ENCODE results near the gene MIB2. TPM values are rescaled to one million over a fixed set of nuclear protein-coding genes. Genes with fewer than 3 reads are reported as not detected.
A peak's percentile ranks its signal among the peaks of the same experiment; 100 is the strongest.

Gene MIB2
- total and polyA plus RNA-seq, 2 experiments from 2014 or later, result 47.5 to 75.3 TPM

DNA sequence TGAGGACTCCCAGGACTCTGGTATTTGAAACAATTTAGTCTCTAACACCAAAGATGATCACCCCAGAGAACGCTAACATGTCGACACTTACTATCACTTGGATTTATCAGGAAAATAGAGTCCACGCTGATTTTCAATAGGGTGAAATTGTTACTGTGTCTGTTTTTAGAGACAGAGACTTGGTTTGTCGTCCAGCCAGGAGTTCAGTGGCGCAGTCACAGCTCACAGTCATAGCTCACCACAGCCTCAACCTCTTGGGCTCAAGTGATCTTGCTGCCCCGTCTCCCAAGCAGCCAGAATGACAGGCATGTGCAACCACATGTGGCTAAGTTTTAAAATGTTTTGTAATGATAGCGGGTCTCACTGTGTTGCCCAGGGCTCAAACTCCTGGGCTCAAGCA, 46.0 kb upstream of the MIB2 start:
- Histone ChIP-seq H3K27me3 (no peaks in the 10 kb centered on the region), H4K20me1 (ENCODE audit: insufficient read depth, poor library complexity, severe bottlenecking) (peaks cover 81% of the 10 kb centered on the region), H3K9me2 (replicated peaks; ENCODE audit: insufficient read depth) (no peaks in the 10 kb centered on the region), H2AFZ (no peak overlapping the region), H3K36me3 (replicated peaks; ENCODE audit: insufficient read depth, low read depth) (no peaks in the 10 kb centered on the region), H3K4me1 (ENCODE audit: insufficient read depth) (no peaks in the 10 kb centered on the region), H3K4me3 (no peak overlapping the region), H3K27ac (no peak overlapping the region), H3K9me3 (ENCODE audit: low read depth) (no peaks in the 10 kb centered on the region), H3K79me2 (peaks cover 98% of the 10 kb centered on the region), H3K4me2 (no peak overlapping the region)
- 89% methylated on average over 7 of the region's 7 CpGs for WGBS (ENCODE audit: low lambda C conversion rate, missing lambda C conversion rate)
- TF ChIP-seq, protein P1, sequence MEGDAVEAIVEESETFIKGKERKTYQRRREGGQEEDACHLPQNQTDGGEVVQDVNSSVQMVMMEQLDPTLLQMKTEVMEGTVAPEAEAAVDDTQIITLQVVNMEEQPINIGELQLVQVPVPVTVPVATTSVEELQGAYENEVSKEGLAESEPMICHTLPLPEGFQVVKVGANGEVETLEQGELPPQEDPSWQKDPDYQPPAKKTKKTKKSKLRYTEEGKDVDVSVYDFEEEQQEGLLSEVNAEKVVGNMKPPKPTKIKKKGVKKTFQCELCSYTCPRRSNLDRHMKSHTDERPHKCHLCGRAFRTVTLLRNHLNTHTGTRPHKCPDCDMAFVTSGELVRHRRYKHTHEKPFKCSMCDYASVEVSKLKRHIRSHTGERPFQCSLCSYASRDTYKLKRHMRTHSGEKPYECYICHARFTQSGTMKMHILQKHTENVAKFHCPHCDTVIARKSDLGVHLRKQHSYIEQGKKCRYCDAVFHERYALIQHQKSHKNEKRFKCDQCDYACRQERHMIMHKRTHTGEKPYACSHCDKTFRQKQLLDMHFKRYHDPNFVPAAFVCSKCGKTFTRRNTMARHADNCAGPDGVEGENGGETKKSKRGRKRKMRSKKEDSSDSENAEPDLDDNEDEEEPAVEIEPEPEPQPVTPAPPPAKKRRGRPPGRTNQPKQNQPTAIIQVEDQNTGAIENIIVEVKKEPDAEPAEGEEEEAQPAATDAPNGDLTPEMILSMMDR (IDR thresholded peaks at IDR 0.05; ENCODE audit: poor library complexity), result no peak
- TF ChIP-seq EZH2 (IDR thresholded peaks at IDR 0.05; ENCODE audit: borderline replicate concordance) (no peak), EZH2phosphoT487 (IDR thresholded peaks at IDR 0.05; ENCODE audit: low read depth, severe bottlenecking, unreplicated experiment) (no peak)
- no peak for DNase-seq (ENCODE audit: low spot score)

DNA sequence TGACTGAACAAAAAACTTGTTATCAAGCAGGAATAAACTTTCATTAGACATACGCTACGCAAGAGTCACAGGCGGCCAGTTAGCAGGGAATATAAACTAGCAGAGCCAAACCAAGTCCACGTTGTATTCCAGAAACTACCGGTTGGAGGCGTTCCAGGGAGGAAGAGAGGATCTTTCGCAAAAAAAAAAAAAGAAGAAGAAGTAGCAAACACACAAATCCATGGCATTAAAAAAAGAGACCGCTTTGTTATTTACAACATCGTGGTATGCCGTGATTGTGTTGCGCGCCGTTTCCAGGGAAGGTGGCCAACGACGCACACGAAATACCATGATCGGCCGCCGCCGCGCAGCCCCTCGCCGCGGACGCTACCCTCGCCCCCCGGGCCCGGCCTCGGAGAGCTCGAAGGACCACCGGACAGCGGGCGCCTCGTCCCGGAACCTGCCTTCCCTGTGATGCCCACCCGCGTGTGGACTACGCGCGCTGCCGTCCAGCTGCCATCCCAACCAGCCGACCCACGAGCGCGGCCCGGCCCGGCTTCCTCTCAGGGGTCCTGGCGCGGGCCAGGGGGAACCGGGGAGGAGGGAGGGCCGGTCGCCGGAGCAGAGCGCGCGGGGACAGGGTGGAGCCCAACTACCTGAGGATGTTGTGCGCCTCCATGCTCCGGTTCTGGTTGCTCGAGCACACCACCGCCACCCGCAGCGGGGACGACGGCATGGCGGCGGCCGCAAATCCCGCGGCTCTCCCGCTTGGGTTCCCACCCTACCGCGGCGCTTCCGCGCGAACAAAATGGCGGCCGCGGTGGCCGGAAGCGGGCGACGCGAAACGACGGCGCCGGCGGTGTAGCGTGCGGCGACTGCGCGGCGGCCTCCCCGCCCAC, 41.2 kb upstream of the MIB2 start:
- no peaks in the 10 kb centered on the region for H3K9me3 ChIP-seq (ENCODE audit: low read depth)
- H3K9me2 ChIP-seq (replicated peaks; ENCODE audit: insufficient read depth), result no peaks in the 10 kb centered on the region
- H2AFZ ChIP-seq, result peak overlapping the region; percentile 74
- peak overlapping the region; percentile 86 for H3K4me2 ChIP-seq
- TF ChIP-seq EZH2 (IDR thresholded peaks at IDR 0.05; ENCODE audit: borderline replicate concordance) (no peak), EZH2phosphoT487 (IDR thresholded peaks at IDR 0.05; ENCODE audit: low read depth, severe bottlenecking, unreplicated experiment) (no peak)
- TF ChIP-seq, protein P1 (IDR thresholded peaks at IDR 0.05; ENCODE audit: poor library complexity), result peak; percentile 50
- peaks cover 51% of the 10 kb centered on the region for H3K79me2 ChIP-seq
- DNase-seq (ENCODE audit: low spot score), result peak; percentile 81
- 2% methylated on average over 55 of the region's 96 CpGs for WGBS (ENCODE audit: low lambda C conversion rate, missing lambda C conversion rate)
- peaks cover 3% of the 10 kb centered on the region for H3K4me1 ChIP-seq (ENCODE audit: insufficient read depth)
- H3K4me3 ChIP-seq, result peak overlapping the region; percentile 98
- H4K20me1 ChIP-seq (ENCODE audit: insufficient read depth, poor library complexity, severe bottlenecking), result peaks cover 33% of the 10 kb centered on the region
- H3K27me3 ChIP-seq, result no peaks in the 10 kb centered on the region
- no peaks in the 10 kb centered on the region for H3K36me3 ChIP-seq (replicated peaks; ENCODE audit: insufficient read depth, low read depth)
- peak overlapping the region; percentile 100 for H3K27ac ChIP-seq

DNA sequence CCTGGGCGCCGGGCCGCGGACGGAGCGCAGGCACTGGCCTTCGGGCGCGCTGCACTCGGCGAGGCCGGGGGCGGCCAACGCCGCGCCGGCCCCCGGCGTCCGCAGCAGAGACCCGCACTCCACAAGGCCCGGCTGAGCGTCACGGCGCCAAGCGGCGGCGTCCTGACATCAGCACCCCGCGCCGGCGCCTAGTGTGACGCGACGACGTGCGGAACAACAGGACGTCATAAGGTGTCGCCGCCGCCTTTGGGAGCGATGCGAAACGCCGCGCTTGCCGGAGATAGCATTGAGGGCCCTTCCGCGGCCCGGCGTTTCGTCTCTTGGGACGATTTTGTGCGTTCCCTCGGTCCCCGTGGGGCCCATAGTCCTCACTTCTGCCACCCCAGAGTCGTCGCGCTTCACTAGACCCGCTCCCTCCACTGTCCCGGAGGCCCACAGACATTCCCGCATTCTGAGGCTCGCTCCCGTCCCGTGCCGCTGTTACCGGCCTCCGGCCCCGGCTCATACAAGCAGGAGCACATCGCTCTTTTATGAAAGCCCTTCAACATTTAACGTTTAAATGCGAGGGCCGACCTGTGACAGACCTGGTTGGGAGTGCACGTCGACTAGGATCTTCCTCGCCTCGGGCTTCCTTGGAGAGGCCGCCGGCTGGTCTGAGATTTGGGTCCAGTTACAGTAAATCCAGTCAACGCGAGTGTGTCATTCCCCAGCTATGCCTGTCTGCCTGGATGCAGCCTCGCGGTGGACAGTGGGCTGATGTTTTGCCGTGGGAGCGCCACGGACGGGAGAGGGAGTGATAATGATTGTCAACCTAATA, 40.4 kb upstream of the MIB2 start, which contains the start of gene SSU72:
TSS of gene SSU72 (minus strand) at position 143 of the 817 bp plus-strand sequence. CDS start 306 bp downstream, outside the sequence.
- no peaks in the 10 kb centered on the region for H3K27me3 ChIP-seq
- no peaks in the 10 kb centered on the region for H3K9me2 ChIP-seq (replicated peaks; ENCODE audit: insufficient read depth)
- H3K36me3 ChIP-seq (replicated peaks; ENCODE audit: insufficient read depth, low read depth), result no peaks in the 10 kb centered on the region
- no peaks in the 10 kb centered on the region for H3K9me3 ChIP-seq (ENCODE audit: low read depth)
- H4K20me1 ChIP-seq (ENCODE audit: insufficient read depth, poor library complexity, severe bottlenecking), result peaks cover 25% of the 10 kb centered on the region
- H2AFZ ChIP-seq, result peak within 1 kb of the TSS; percentile 91
- peak within 1 kb of the TSS; percentile 96 for H3K4me2 ChIP-seq
- peak within 1 kb of the TSS; percentile 98 for H3K4me3 ChIP-seq
- TF ChIP-seq EZH2phosphoT487 (IDR thresholded peaks at IDR 0.05; ENCODE audit: low read depth, severe bottlenecking, unreplicated experiment), result no peak
- TF ChIP-seq EZH2 (IDR thresholded peaks at IDR 0.05; ENCODE audit: borderline replicate concordance), result no peak
- TF ChIP-seq, protein P1 (IDR thresholded peaks at IDR 0.05; ENCODE audit: poor library complexity), result no peak
- H3K79me2 ChIP-seq, result peaks cover 42% of the 10 kb centered on the region
- under 1% methylated on average over 78 of the region's 87 CpGs for WGBS (ENCODE audit: low lambda C conversion rate, missing lambda C conversion rate)
- peak; percentile 97 for DNase-seq (ENCODE audit: low spot score)
- H3K27ac ChIP-seq, result peak within 1 kb of the TSS; percentile 100
- H3K4me1 ChIP-seq (ENCODE audit: insufficient read depth), result peaks cover 3% of the 10 kb centered on the region

All from hepatocyte (in vitro differentiated cells).